ENCODE results near the gene PEDS1. TPM values are rescaled to one million over a fixed set of nuclear protein-coding genes. Genes with fewer than 3 reads are reported as not detected.

PEDS1 gene
- total and polyA plus RNA-seq, 2 experiments from 2014 or later, result 53.9 to 55.7 TPM

DNA sequence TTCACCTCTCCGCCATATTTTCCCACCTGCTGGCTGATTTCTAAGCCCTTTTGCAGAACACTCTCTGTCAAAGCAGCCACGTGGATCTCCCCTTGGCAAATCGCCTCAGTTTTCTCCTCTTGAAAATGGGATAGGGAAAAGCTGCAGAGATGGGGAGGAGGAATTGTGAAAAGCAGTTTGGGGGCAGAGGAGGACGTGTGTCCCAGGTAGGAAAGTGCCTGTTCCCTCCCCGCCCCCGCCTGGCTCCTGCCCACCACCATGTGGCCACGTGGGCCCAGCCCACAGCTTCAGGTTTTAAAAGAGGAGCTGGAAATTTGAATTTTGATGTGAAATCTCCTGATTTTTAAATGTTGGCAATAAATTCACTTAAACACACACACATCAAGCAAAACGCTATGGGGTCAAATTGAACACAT lies 33.5 kb upstream of the PEDS1 start:
- no peaks in the 10 kb centered on the region for H3K9me2 ChIP-seq (ENCODE audit: insufficient read depth)
- in situ Hi-C loops (cut with MboI), result loop anchor here (5.0 to 25.0 kb wide), 3 partner anchors 275 to 550 kb away; partner anchors contain the start of gene PARD6B
- H3K9me3 ChIP-seq (ENCODE audit: low read depth), result no peaks in the 10 kb centered on the region
- H3K36me3 ChIP-seq (ENCODE audit: low read depth), result no peaks in the 10 kb centered on the region
- no peaks in the 10 kb centered on the region for H3K27me3 ChIP-seq (replicated peaks; ENCODE audit: insufficient read depth)
- H3F3A ChIP-seq (ENCODE audit: insufficient read depth), result peaks cover 7% of the 10 kb centered on the region
- 56 to 57% methylated on average over 8 of the region's 8 CpGs for WGBS, 2 experiments (ENCODE audit: low coverage in 1 of 2, low lambda C conversion rate in 2 of 2, missing lambda C conversion rate in 2 of 2)
- no peak overlapping the region for H3K9ac ChIP-seq
- H3K4me3 ChIP-seq, result no peak overlapping the region
- no peak overlapping the region for H3K27ac ChIP-seq
- H2AFZ ChIP-seq, result no peak overlapping the region
- TF ChIP-seq EZH2 (IDR thresholded peaks at IDR 0.05; ENCODE audit: insufficient read depth, poor library complexity, severe bottlenecking), result no peak
- no peak for TF ChIP-seq EZH2phosphoT487 (IDR thresholded peaks at IDR 0.05; ENCODE audit: insufficient read depth, low read depth)
- DNase-seq, result no peak
- H4K20me1 ChIP-seq (ENCODE audit: insufficient read depth), result no peaks in the 10 kb centered on the region
- no peaks in the 10 kb centered on the region for H3K4me1 ChIP-seq (ENCODE audit: insufficient read depth)
- H3K79me2 ChIP-seq (ENCODE audit: insufficient read depth), result peaks cover 5% of the 10 kb centered on the region; the same call in 1 of the 2 replicates
- H3K4me2 ChIP-seq (ENCODE audit: unreplicated experiment), result no peak overlapping the region

DNA sequence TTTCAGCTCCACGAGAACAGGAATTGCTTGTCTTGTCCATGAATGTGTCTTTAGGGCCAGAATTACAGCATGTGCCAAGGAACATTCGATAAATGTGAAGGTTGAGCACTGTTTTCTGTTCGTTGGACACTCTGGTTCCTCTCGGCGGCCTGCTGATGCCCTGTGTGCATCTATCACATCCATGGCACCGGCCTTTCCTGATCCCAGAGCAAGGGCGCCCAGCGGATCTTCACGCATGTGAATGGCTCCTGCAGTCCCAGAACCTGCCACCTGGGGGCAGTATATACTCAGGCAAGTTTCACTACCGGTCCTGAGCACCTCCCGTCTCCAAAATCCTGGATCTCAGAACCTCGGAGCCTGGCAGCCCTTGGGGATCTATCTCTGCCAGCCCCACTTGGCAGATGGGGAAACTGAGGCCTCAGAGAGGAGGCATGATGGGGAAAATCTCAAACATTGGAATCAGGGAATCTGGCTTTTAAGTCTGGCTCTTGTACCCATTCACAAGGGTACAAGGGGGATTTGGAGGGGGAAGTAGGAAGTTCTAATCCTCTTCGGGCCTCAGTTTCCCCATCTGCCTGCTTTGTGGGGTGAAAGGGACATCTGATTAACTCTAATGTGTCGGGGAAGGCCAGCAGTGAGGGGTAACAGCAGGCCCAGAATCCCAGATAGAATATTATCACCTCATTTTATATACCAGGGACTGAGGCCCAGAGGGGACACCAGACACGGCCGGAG lies 32.8 kb upstream of the PEDS1 start:
- DNase-seq, result peak; percentile 85
- Histone ChIP-seq H3K36me3 (ENCODE audit: low read depth) (no peaks in the 10 kb centered on the region), H3K27me3 (replicated peaks; ENCODE audit: insufficient read depth) (no peaks in the 10 kb centered on the region), H3K4me3 (no peak overlapping the region), H3K4me2 (ENCODE audit: unreplicated experiment) (no peak overlapping the region), H3K27ac (no peak overlapping the region), H2AFZ (peak overlapping the region; percentile 14), H3K79me2 (ENCODE audit: insufficient read depth) (no peaks in the 10 kb centered on the region), H3K9ac (no peak overlapping the region), H3K4me1 (ENCODE audit: insufficient read depth) (no peaks in the 10 kb centered on the region), H3K9me2 (ENCODE audit: insufficient read depth) (no peaks in the 10 kb centered on the region), H4K20me1 (ENCODE audit: insufficient read depth) (no peaks in the 10 kb centered on the region), H3K9me3 (ENCODE audit: low read depth) (no peaks in the 10 kb centered on the region), H3F3A (ENCODE audit: insufficient read depth) (peaks cover 7% of the 10 kb centered on the region)
- in situ Hi-C loops (cut with MboI), result loop anchor here (5.0 to 25.0 kb wide), 3 partner anchors 276 to 551 kb away; partner anchors contain the start of gene PARD6B
- TF ChIP-seq EZH2phosphoT487 (IDR thresholded peaks at IDR 0.05; ENCODE audit: insufficient read depth, low read depth) (no peak), EZH2 (IDR thresholded peaks at IDR 0.05; ENCODE audit: insufficient read depth, poor library complexity, severe bottlenecking) (no peak)
- 5 to 19% methylated on average over 14 to 16 of the region's 16 CpGs for WGBS, 2 experiments (ENCODE audit: low coverage in 1 of 2, low lambda C conversion rate in 2 of 2, missing lambda C conversion rate in 2 of 2)

GRCh38 chr20:50185426-50185825 lies 31.9 kb upstream of the PEDS1 start:
- Histone ChIP-seq H3K4me2 (ENCODE audit: unreplicated experiment) (no peak overlapping the region), H3K9me3 (ENCODE audit: low read depth) (no peaks in the 10 kb centered on the region), H3K9me2 (ENCODE audit: insufficient read depth) (no peaks in the 10 kb centered on the region), H3K79me2 (ENCODE audit: insufficient read depth) (no peaks in the 10 kb centered on the region), H3K36me3 (ENCODE audit: low read depth) (no peaks in the 10 kb centered on the region), H2AFZ (no peak overlapping the region; the same call in 1 of the 2 replicates), H3K4me1 (ENCODE audit: insufficient read depth) (no peaks in the 10 kb centered on the region), H3K27me3 (replicated peaks; ENCODE audit: insufficient read depth) (no peaks in the 10 kb centered on the region), H3F3A (ENCODE audit: insufficient read depth) (peaks cover 7% of the 10 kb centered on the region), H3K4me3 (no peak overlapping the region), H3K27ac (no peak overlapping the region), H3K9ac (no peak overlapping the region), H4K20me1 (ENCODE audit: insufficient read depth) (no peaks in the 10 kb centered on the region)
- whole genome bisulfite sequencing, 2 experiments (ENCODE audit: low coverage in 1 of 2, low lambda C conversion rate in 2 of 2, missing lambda C conversion rate in 2 of 2), result 88 to 89% methylated on average over 5 of the region's 5 CpGs
- in situ Hi-C loops (cut with MboI), result loop anchor here (5.0 to 25.0 kb wide), 3 partner anchors 277 to 552 kb away; partner anchors contain the start of gene PARD6B
- TF ChIP-seq EZH2 (IDR thresholded peaks at IDR 0.05; ENCODE audit: insufficient read depth, poor library complexity, severe bottlenecking) (no peak), EZH2phosphoT487 (IDR thresholded peaks at IDR 0.05; ENCODE audit: insufficient read depth, low read depth) (no peak)
- no peak for DNase-seq

- H3K4me2 ChIP-seq (ENCODE audit: unreplicated experiment), result no peak overlapping the region
- no peaks in the 10 kb centered on the region for H3K4me1 ChIP-seq (ENCODE audit: insufficient read depth)
- H3K9ac ChIP-seq, result no peak overlapping the region
- H3K9me3 ChIP-seq (ENCODE audit: low read depth), result no peaks in the 10 kb centered on the region
- 95 to 98% methylated on average over 2 of the region's 2 CpGs for WGBS, 2 experiments (ENCODE audit: low coverage in 1 of 2, low lambda C conversion rate in 2 of 2, missing lambda C conversion rate in 2 of 2)
- H3K27ac ChIP-seq, result no peak overlapping the region
- H2AFZ ChIP-seq, result no peak overlapping the region
- H3K79me2 ChIP-seq (ENCODE audit: insufficient read depth), result no peaks in the 10 kb centered on the region
- no peaks in the 10 kb centered on the region for H3K9me2 ChIP-seq (ENCODE audit: insufficient read depth)
- H3K27me3 ChIP-seq (replicated peaks; ENCODE audit: insufficient read depth), result no peaks in the 10 kb centered on the region
- DNase-seq, result no peak
- no peaks in the 10 kb centered on the region for H4K20me1 ChIP-seq (ENCODE audit: insufficient read depth)
- H3K36me3 ChIP-seq (ENCODE audit: low read depth), result no peaks in the 10 kb centered on the region
- no peak for TF ChIP-seq EZH2 (IDR thresholded peaks at IDR 0.05; ENCODE audit: insufficient read depth, poor library complexity, severe bottlenecking)
- H3K4me3 ChIP-seq, result no peak overlapping the region
- in situ Hi-C loops (cut with MboI), result loop anchor here (25.0 kb wide), 1 partner anchor 555 kb away; the partner anchor contains the start of gene PARD6B
- H3F3A ChIP-seq (ENCODE audit: insufficient read depth), result no peaks in the 10 kb centered on the region
These were observed 28.8 kb upstream of the PEDS1 start for GRCh38 chr20:50182346-50182745.
